Liver (tissue), 9 donors: ENCODE measurements around the gene DNAH5. TPM values are rescaled to one million over a fixed set of nuclear protein-coding genes. Genes with fewer than 3 reads are reported as not detected.

ENCODE experiments used
- DNase-seq: peaks from one replicate; pipeline ENCODE4 v3.0.0-alpha.2; 2017; ENCODE audit warnings: low spot score
- H3K27ac ChIP-seq, 2 donors: one replicate each; pipeline ENCODE4 v1.7.0; 2013; ENCODE audit warnings: inconsistent platforms in 2 of 2, low read length in 2 of 2, control low read depth in 1 of 2, low read depth in 1 of 2, mild to moderate bottlenecking in 1 of 2
- H3K27me3 ChIP-seq, 4 donors: one replicate each; pipeline versions ENCODE4 v1.6.1 to v1.7.0; 2013; ENCODE audit warnings: low read length in 3 of 4, inconsistent platforms in 1 of 4, mild to moderate bottlenecking in 1 of 4, moderate library complexity in 1 of 4; ENCODE audit not compliant: control insufficient read depth in 4 of 4, insufficient read depth in 4 of 4
- H3K36me3 ChIP-seq, 4 donors: one replicate each; pipeline versions ENCODE4 v1.6.1 to v1.7.0; 2013; ENCODE audit warnings: low read length in 3 of 4, mild to moderate bottlenecking in 3 of 4, low read depth in 1 of 4, moderate library complexity in 1 of 4; ENCODE audit not compliant: control insufficient read depth in 4 of 4, insufficient read depth in 3 of 4
- H3K4me1 ChIP-seq, 4 donors: one replicate each; pipeline versions ENCODE4 v1.6.1 to v1.7.0; 2013; ENCODE audit warnings: low read length in 3 of 4, mild to moderate bottlenecking in 3 of 4, moderate library complexity in 1 of 4; ENCODE audit not compliant: control insufficient read depth in 4 of 4, insufficient read depth in 4 of 4
- H3K4me3 ChIP-seq, 3 donors: one replicate each; pipeline versions ENCODE4 v1.6.1 to v1.7.0; 2013; ENCODE audit warnings: low read length in 3 of 3, control low read depth in 1 of 3, low read depth in 1 of 3, mild to moderate bottlenecking in 1 of 3
- H3K9ac ChIP-seq, 2 donors: one replicate each; pipeline ENCODE4 v1.7.0; 2013; ENCODE audit warnings: low read length in 2 of 2, mild to moderate bottlenecking in 2 of 2, moderate library complexity in 2 of 2, control low read depth in 1 of 2, low read depth in 1 of 2
- H3K9me3 ChIP-seq, 4 donors: one replicate each; pipeline versions ENCODE4 v1.6.1 to v1.7.0; 2013; ENCODE audit warnings: low read length in 3 of 4; ENCODE audit not compliant: control insufficient read depth in 4 of 4
- EGR1 ChIP-seq, 2 donors: IDR thresholded peaks; 2 replicates each; pipeline ENCODE4 v1.6.1; 2016 to 2018; ENCODE audit warnings: antibody characterized with exemption in 2 of 2, low read depth in 2 of 2
- FOXA1 ChIP-seq: IDR thresholded peaks from 2 replicates; pipeline ENCODE4 v1.6.1; 2016; ENCODE audit warnings: antibody characterized with exemption
- FOXA2 ChIP-seq: IDR thresholded peaks from 2 replicates; pipeline ENCODE4 v1.6.1; 2016; ENCODE audit warnings: antibody characterized with exemption
- GABPA ChIP-seq, 2 donors: IDR thresholded peaks in 1 of 2; conservative IDR thresholded peaks in 1 of 2; 2 replicates each; pipeline ENCODE4 v1.6.1; 2016; ENCODE audit warnings: antibody characterized with exemption in 2 of 2, mild to moderate bottlenecking in 1 of 2, moderate library complexity in 1 of 2
- HNF4A ChIP-seq, 2 donors: conservative IDR thresholded peaks; 2 replicates each; pipeline ENCODE4 v1.6.1; 2016; ENCODE audit warnings: antibody characterized with exemption in 2 of 2, mild to moderate bottlenecking in 2 of 2
- HNF4G ChIP-seq: IDR thresholded peaks from 2 replicates; pipeline ENCODE4 v1.6.1; 2016; ENCODE audit warnings: antibody characterized with exemption
- JUND ChIP-seq, 2 donors: IDR thresholded peaks; 2 replicates each; pipeline ENCODE4 v1.6.1; 2016; ENCODE audit warnings: antibody characterized with exemption in 2 of 2
- MAX ChIP-seq: IDR thresholded peaks from 2 replicates; pipeline ENCODE4 v1.6.1; 2016; ENCODE audit warnings: antibody characterized with exemption
- RAD21 ChIP-seq, 2 donors: IDR thresholded peaks; 2 replicates each; pipeline ENCODE4 v1.6.1; 2016; ENCODE audit warnings: antibody characterized with exemption in 2 of 2, mild to moderate bottlenecking in 2 of 2
- REST ChIP-seq: IDR thresholded peaks from 2 replicates; pipeline ENCODE4 v1.6.1; 2016; ENCODE audit warnings: antibody characterized with exemption, mild to moderate bottlenecking
- WGBS: extraction: QIAGEN DNeasy Blood & Tissue Kit; methylation state at CpG from one replicate; pipeline ENCODE4 v1.1.7; 2013; 5-methylcytosine and 5-hydroxymethylcytosine counted together
- polyA plus RNA-seq, 2 donors: library from polyadenylated mRNA; stranded (reverse) in 1 of 2; unstranded in 1 of 2; fragments of 200-250 nt in 1 of 2; fragments of >200 nt in 1 of 2; fragmentation: Nextera tagmentation in 1 of 2; extraction: Ambion mirVana in 1 of 2; gene quantifications; one replicate each; pipeline versions ENCODE4 v1.2.1 to v1.2.3, GENCODE V29; 2013 to 2015
- total RNA-seq, 2 donors: library from RNA; depleted of rRNA; stranded (reverse); fragments of >200 nt; gene quantifications; one replicate each; pipeline ENCODE4 v1.2.3, GENCODE V29; 2014
- TF ChIP-seq, protein P1 (sequence below): fragments of 150-350 bp; IDR thresholded peaks from 2 replicates; pipeline ENCODE4 v1.5.1; 2017; ENCODE audit warnings: improper control_type of control experiment, low read depth, low read length; ENCODE audit not compliant: missing input control
- donor health status: healthy.
- donor health status: healthy.
- donor health status: healthy.
- donor health status: healthy.
- donor health status: healthy.

DNAH5 gene
- total and polyA plus RNA-seq, 4 donors, result 0.19 to 14.8 (median 4.4) TPM

GRCh38 chr5:13831351-13831750, 113.1 kb downstream of the DNAH5 start:
- Histone ChIP-seq H3K9me3 (peaks cover 2 to 6% (median 3%) of the 10 kb centered on the region in 4 donors), H3K9ac (no peak overlapping the region), H3K4me3 (no peak overlapping the region), H3K36me3 (no peaks in the 10 kb centered on the region), H3K27me3 (no peaks in the 10 kb centered on the region), H3K27ac (no peak overlapping the region), H3K4me1 (no peaks in the 10 kb centered on the region)
- 31% methylated on average over 3 of the region's 3 CpGs for WGBS
- TF ChIP-seq REST (no peak), MAX (no peak), HNF4A (conservative IDR thresholded peaks at IDR 0.05) (no peak), RAD21 (IDR thresholded peaks at IDR 0.05) (peak; percentile 8 to 36), FOXA2 (no peak), GABPA (IDR thresholded peaks at IDR 0.05 in 1 of 2, conservative IDR thresholded peaks at IDR 0.05 in 1 of 2) (no peak), JUND (IDR thresholded peaks at IDR 0.05) (no peak), EGR1 (IDR thresholded peaks at IDR 0.05; ENCODE audit: low read depth in 2 of 2) (no peak)
- no peak for DNase-seq

- 68% methylated on average over 9 of the region's 9 CpGs for WGBS
- no peak for DNase-seq
- Histone ChIP-seq H3K4me3 (no peak overlapping the region), H3K9me3 (peaks cover 2 to 6% (median 3%) of the 10 kb centered on the region in 4 donors), H3K36me3 (no peaks in the 10 kb centered on the region), H3K27ac (no peak overlapping the region), H3K27me3 (no peaks in the 10 kb centered on the region), H3K4me1 (no peaks in the 10 kb centered on the region), H3K9ac (no peak overlapping the region)
- TF ChIP-seq GABPA (IDR thresholded peaks at IDR 0.05 in 1 of 2, conservative IDR thresholded peaks at IDR 0.05 in 1 of 2), result no peak
- TF ChIP-seq, protein P1, sequence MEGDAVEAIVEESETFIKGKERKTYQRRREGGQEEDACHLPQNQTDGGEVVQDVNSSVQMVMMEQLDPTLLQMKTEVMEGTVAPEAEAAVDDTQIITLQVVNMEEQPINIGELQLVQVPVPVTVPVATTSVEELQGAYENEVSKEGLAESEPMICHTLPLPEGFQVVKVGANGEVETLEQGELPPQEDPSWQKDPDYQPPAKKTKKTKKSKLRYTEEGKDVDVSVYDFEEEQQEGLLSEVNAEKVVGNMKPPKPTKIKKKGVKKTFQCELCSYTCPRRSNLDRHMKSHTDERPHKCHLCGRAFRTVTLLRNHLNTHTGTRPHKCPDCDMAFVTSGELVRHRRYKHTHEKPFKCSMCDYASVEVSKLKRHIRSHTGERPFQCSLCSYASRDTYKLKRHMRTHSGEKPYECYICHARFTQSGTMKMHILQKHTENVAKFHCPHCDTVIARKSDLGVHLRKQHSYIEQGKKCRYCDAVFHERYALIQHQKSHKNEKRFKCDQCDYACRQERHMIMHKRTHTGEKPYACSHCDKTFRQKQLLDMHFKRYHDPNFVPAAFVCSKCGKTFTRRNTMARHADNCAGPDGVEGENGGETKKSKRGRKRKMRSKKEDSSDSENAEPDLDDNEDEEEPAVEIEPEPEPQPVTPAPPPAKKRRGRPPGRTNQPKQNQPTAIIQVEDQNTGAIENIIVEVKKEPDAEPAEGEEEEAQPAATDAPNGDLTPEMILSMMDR, result no peak
- no peak for TF ChIP-seq EGR1 (IDR thresholded peaks at IDR 0.05; ENCODE audit: low read depth in 2 of 2)
- TF ChIP-seq HNF4G, result no peak
- TF ChIP-seq FOXA1, result no peak
- TF ChIP-seq REST, result no peak
Observed at GRCh38 chr5:13830536-13830935, 114.0 kb downstream of the DNAH5 start.
